H1 (cell line): Measurements from ENCODE around the gene C3. TPM values are rescaled to one million over a fixed set of nuclear protein-coding genes. Genes with fewer than 3 reads are reported as not detected.

Experiments
- ASH2L ChIP-seq: fragments of 200-600, 300-600 bp; sonication (generic); IDR thresholded peaks from one replicate; pipeline ENCODE4 v1.7.1; 2017; ENCODE audit warnings: low read length
- CBX8 ChIP-seq: fragments of 300-800, 300-1000 bp; sonication (generic); IDR thresholded peaks from 2 replicates; pipeline ENCODE4 v1.7.1; 2016; ENCODE audit warnings: low read depth, low read length, borderline replicate concordance
- CHD7 ChIP-seq: fragments of 300-600 bp; sonication (generic); IDR thresholded peaks from 2 replicates; pipeline ENCODE4 v1.7.1; 2012; ENCODE audit warnings: low read length, moderate library complexity, mild to moderate bottlenecking, inconsistent platforms; ENCODE audit not compliant: insufficient replicate concordance
- HDAC6 ChIP-seq: IDR thresholded peaks from one replicate; pipeline ENCODE4 v1.7.1; 2012; ENCODE audit warnings: low read depth, mild to moderate bottlenecking, inconsistent platforms, low read length, moderate library complexity
- RBBP5 ChIP-seq: IDR thresholded peaks from 2 replicates; pipeline ENCODE4 v1.7.1; 2012; ENCODE audit warnings: low read depth, mild to moderate bottlenecking, inconsistent platforms, low read length, moderate library complexity, borderline replicate concordance
- SP2 ChIP-seq: IDR thresholded peaks from 2 replicates; pipeline ENCODE4 v1.6.1; 2012; ENCODE audit warnings: mild to moderate bottlenecking, low read length, inconsistent platforms
- TCF12 ChIP-seq: IDR thresholded peaks from 2 replicates; pipeline ENCODE4 v1.6.1; 2011; ENCODE audit warnings: low read depth, mild to moderate bottlenecking, low read length
- polyA plus RNA-seq, 7 experiments: library from polyadenylated mRNA; depleted of rRNA in 3 of 7; stranded (reverse) in 5 of 7; unstranded in 2 of 7; fragments of >200 nt in 5 of 7; fragments of 200-250 nt in 2 of 7; gene quantifications; 1 replicate in 5 of 7; 2 replicates in 1 of 7; 4 replicates in 1 of 7; pipeline versions ENCODE4 v1.2.1 to v1.2.3, GENCODE V29; 2011 to 2013; ENCODE audit warnings: missing spikeins in 2 of 7, mixed read lengths in 2 of 7
- total RNA-seq: library from RNA; stranded (reverse); fragmentation: NEBNext Ultra II Directional; extraction: Animal tissue kit (Norgen Biotek cat#: 25700); gene quantifications from 2 replicates; pipeline ENCODE4 v1.2.1, GENCODE V29; 2021

C3 gene
- total and polyA plus RNA-seq, 2 of the 8 experiments (the other 6 are each of a cell fraction or from before 2014, with no cell fraction given) = 6.4 to 12.8 TPM

DNA sequence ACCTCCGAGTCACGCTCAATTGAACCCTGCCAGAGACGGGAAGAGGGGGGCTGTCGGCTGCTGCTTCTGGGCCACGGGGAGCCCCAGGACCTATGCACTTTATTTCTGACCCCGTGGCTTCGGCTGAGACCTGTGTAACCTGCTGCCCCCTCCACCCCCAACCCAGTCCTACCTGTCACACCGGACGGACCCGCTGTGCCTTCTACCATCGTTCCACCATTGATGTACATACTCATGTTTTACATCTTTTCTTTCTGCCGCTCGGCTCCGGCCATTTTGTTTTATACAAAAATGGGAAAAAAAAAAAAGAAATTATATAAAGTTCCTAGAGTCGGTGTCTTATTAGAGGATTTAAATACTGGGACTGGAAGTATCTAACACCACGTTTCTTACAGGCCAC is 30.7 kb upstream of the C3 start (continued):
- TF ChIP-seq CHD7 (no peak), RBBP5 (no peak), CBX8 (no peak), TCF12 (no peak), HDAC6 (no peak), SP2 (no peak), ASH2L (no peak)
